SJCRH30 (cell line): ENCODE measurements around the gene RNASEH2A. TPM values are rescaled to one million over a fixed set of nuclear protein-coding genes. Genes with fewer than 3 reads are reported as not detected.
A peak's percentile ranks its signal among the peaks of the same experiment; 100 is the strongest.

Experiments used
- DNase-seq, 2 experiments: peaks; one replicate each; pipeline ENCODE4 v3.0.0-alpha.2; 2015 to 2020
- H3K27ac ChIP-seq: fragments of 250-450 bp; sonication (Bioruptor Pico); 2 replicates; pipeline ENCODE4 v1.5.1; 2020; ENCODE audit warnings: mild to moderate bottlenecking, moderate library complexity
- H3K27me3 ChIP-seq: fragments of 250-450 bp; sonication (Bioruptor Pico); 2 replicates; pipeline ENCODE4 v1.5.1; 2020; ENCODE audit warnings: mild to moderate bottlenecking, moderate library complexity
- H3K36me3 ChIP-seq: fragments of 250-450 bp; sonication (Bioruptor Pico); 2 replicates; pipeline ENCODE4 v1.5.1; 2020; ENCODE audit warnings: mild to moderate bottlenecking, moderate library complexity
- H3K4me1 ChIP-seq: fragments of 250-450 bp; sonication (Bioruptor Pico); 2 replicates; pipeline ENCODE4 v1.5.1; 2020; ENCODE audit warnings: mild to moderate bottlenecking, moderate library complexity
- H3K4me3 ChIP-seq: fragments of 250-450 bp; sonication (Bioruptor Pico); 2 replicates; pipeline ENCODE4 v1.5.1; 2020; ENCODE audit warnings: mild to moderate bottlenecking, moderate library complexity
- H3K9me3 ChIP-seq: fragments of 250-450 bp; sonication (Bioruptor Pico); replicated peaks from 2 replicates; pipeline ENCODE4 v1.5.1; 2020; ENCODE audit warnings: mild to moderate bottlenecking, moderate library complexity
- total RNA-seq: library from RNA; depleted of rRNA; stranded (reverse); fragments of >200 nt; shearing (Covaris generic); gene quantifications from 2 replicates; pipeline ENCODE4 v1.2.3, GENCODE V29; 2014

RNASEH2A gene
- total RNA-seq, 1 experiment from 2014 or later, result 99.0 TPM

GRCh38 chr19:12821761-12822160 lies 15.4 kb downstream of the RNASEH2A start:
- Histone ChIP-seq H3K4me3 (no peak overlapping the region), H3K27ac (no peak overlapping the region), H3K27me3 (no peaks in the 10 kb centered on the region), H3K36me3 (no peaks in the 10 kb centered on the region), H3K9me3 (no peaks in the 10 kb centered on the region), H3K4me1 (no peaks in the 10 kb centered on the region)
- DNase-seq, result no peak

- H3K4me1 ChIP-seq, result no peaks in the 10 kb centered on the region
- H3K4me3 ChIP-seq, result no peak overlapping the region
- no peak overlapping the region for H3K27ac ChIP-seq
- H3K9me3 ChIP-seq, result no peaks in the 10 kb centered on the region
- no peaks in the 10 kb centered on the region for H3K27me3 ChIP-seq
- no peaks in the 10 kb centered on the region for H3K36me3 ChIP-seq
- no peak for DNase-seq
Observed at GRCh38 chr19:12825254-12826131, 19.1 kb downstream of the RNASEH2A start.

DNA sequence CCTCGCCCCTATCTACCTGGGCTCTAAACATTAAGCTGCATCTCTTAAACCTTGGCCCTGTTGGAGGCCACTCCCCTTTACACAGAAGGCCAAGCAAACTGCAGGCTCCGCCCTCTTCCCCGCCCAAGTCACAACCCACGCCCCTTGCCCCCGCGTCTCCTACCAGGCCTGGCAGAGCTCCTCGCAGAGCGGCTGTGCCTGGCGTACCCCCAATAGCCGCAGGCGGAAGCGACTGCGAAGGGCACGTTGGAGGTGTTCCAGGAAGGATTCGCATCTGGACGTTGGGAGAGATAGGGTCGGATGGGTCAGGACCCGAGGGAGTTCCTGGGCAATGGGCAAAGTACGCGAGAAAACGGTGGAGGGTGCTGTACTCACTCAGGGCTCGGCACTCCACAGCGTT lies 22.1 kb downstream of the RNASEH2A start:
- no peaks in the 10 kb centered on the region for H3K36me3 ChIP-seq
- H3K4me1 ChIP-seq, result no peaks in the 10 kb centered on the region
- H3K27me3 ChIP-seq, result no peaks in the 10 kb centered on the region
- H3K4me3 ChIP-seq, result peak overlapping the region; percentile 20; the same call in 1 of the 2 replicates
- no peaks in the 10 kb centered on the region for H3K9me3 ChIP-seq
- DNase-seq, result peak; percentile 77 to 78
- H3K27ac ChIP-seq, result no peak overlapping the region

- Histone ChIP-seq H3K4me1 (no peaks in the 10 kb centered on the region), H3K9me3 (no peaks in the 10 kb centered on the region), H3K27ac (no peak overlapping the region), H3K36me3 (no peaks in the 10 kb centered on the region), H3K27me3 (peaks cover 25% of the 10 kb centered on the region), H3K4me3 (peak overlapping the region; percentile 31)
- DNase-seq, result no peak
Observed at GRCh38 chr19:12833418-12833737, 27.0 kb downstream of the RNASEH2A start.

DNA sequence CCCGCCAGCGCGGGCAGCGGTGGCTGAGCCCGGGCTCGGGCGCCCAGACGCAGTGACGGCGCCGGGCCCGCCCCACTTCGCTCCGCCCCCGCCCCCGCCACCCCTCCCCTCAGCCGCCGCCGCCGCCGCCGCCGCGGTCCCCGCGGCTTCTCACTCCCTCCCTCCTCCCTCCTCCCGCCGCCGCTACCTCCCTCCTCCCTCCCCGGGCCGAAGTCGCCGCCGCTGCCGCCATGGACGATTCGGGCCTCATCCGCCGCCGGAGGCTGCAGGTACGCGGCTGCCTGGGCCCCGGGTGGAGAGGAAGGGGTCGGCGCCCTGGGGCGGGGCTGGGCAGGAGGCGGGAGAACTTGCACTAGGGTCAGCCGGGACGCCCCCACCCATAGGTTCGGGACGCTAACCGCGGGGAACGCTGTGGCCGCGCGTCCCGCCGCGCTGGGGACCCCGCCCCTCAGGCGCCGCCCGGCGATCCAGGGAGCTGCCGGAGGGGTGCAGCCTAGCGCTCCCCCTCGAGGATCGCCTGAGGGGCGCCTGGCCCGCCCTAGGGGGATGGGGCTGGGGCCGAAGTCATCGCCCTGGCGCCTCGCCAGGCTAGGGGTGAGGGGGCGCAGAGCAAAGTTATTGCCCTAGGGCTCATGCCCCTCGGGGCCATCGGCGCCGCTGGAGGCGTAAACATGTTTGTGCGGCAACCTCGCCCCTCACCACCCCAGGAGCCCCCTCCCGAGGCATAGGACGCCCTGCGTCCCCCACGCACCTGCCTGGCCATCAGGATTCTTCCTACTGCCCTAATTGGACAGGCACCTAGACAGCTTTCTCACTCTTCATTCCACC lies 27.6 kb downstream of the RNASEH2A start:
- Histone ChIP-seq H3K4me1 (no peaks in the 10 kb centered on the region), H3K4me3 (peak overlapping the region; percentile 71), H3K9me3 (no peaks in the 10 kb centered on the region), H3K36me3 (no peaks in the 10 kb centered on the region), H3K27ac (no peak overlapping the region), H3K27me3 (peaks cover 25% of the 10 kb centered on the region)
- DNase-seq, result peak; percentile 66 to 75

GRCh38 chr19:12834566-12834943 lies 28.2 kb downstream of the RNASEH2A start, which contains the start of gene RTBDN:
TSS of gene RTBDN (minus strand) at chr19:12834579. CDS start at chr19:12829979, 4,600 bp downstream.
- Histone ChIP-seq H3K9me3 (no peaks in the 10 kb centered on the region), H3K36me3 (no peaks in the 10 kb centered on the region), H3K27ac (no peak within 1 kb of the TSS), H3K27me3 (peaks cover 29% of the 10 kb centered on the region), H3K4me1 (no peaks in the 10 kb centered on the region), H3K4me3 (peak within 1 kb of the TSS; percentile 71)
- no peak for DNase-seq

- no peak overlapping the region for H3K27ac ChIP-seq
- H3K9me3 ChIP-seq, result no peaks in the 10 kb centered on the region
- no peaks in the 10 kb centered on the region for H3K4me1 ChIP-seq
- H3K36me3 ChIP-seq, result no peaks in the 10 kb centered on the region
- no peak overlapping the region for H3K4me3 ChIP-seq
- peak; percentile 50 to 64 for DNase-seq
- peaks cover 30% of the 10 kb centered on the region for H3K27me3 ChIP-seq
Observed at GRCh38 chr19:12834976-12835757, 28.8 kb downstream of the RNASEH2A start.

DNA sequence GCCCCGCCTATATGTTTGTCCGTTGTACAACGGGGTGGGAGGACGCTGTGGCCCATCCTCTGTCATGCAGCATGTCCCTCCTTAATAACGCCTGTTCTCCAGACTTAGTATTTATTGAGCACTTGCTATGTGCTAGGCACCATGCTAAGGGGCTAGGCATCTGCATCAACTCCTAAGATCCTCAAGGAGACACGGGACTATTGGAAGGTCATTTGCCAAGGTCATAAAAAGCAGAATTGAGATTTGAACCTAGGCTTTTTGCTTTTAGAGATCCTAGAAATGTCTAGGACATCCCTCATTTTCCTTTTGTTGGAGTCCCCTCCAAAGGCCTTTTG lies 30.1 kb downstream of the RNASEH2A start:
- Histone ChIP-seq H3K36me3 (no peaks in the 10 kb centered on the region), H3K9me3 (no peaks in the 10 kb centered on the region), H3K4me3 (no peak overlapping the region), H3K27me3 (peaks cover 30% of the 10 kb centered on the region), H3K4me1 (no peaks in the 10 kb centered on the region), H3K27ac (no peak overlapping the region)
- no peak for DNase-seq

GRCh38 chr19:12837225-12837624 lies 30.8 kb downstream of the RNASEH2A start:
- no peak for DNase-seq
- Histone ChIP-seq H3K36me3 (no peaks in the 10 kb centered on the region), H3K4me1 (no peaks in the 10 kb centered on the region), H3K4me3 (no peak overlapping the region), H3K27me3 (peaks cover 30% of the 10 kb centered on the region), H3K27ac (no peak overlapping the region), H3K9me3 (no peaks in the 10 kb centered on the region)

- peaks cover 30% of the 10 kb centered on the region for H3K27me3 ChIP-seq
- H3K4me1 ChIP-seq, result no peaks in the 10 kb centered on the region
- peak; percentile 54 to 74 for DNase-seq
- H3K27ac ChIP-seq, result no peak within 1 kb of the TSS
- no peaks in the 10 kb centered on the region for H3K9me3 ChIP-seq
- peak within 1 kb of the TSS; percentile 43 for H3K4me3 ChIP-seq
- no peaks in the 10 kb centered on the region for H3K36me3 ChIP-seq
Observed at GRCh38 chr19:12838182-12838885, 31.9 kb downstream of the RNASEH2A start, which contains the start of gene MAST1. TSS of gene MAST1 (plus strand) at chr19:12838515. CDS start at chr19:12838573, 58 bp downstream.

- Histone ChIP-seq H3K4me1 (no peaks in the 10 kb centered on the region), H3K36me3 (no peaks in the 10 kb centered on the region), H3K27me3 (peaks cover 30% of the 10 kb centered on the region), H3K27ac (no peak overlapping the region), H3K4me3 (no peak overlapping the region), H3K9me3 (no peaks in the 10 kb centered on the region)
- DNase-seq, result no peak
Observed at GRCh38 chr19:12838886-12839756, 32.7 kb downstream of the RNASEH2A start.

DNA sequence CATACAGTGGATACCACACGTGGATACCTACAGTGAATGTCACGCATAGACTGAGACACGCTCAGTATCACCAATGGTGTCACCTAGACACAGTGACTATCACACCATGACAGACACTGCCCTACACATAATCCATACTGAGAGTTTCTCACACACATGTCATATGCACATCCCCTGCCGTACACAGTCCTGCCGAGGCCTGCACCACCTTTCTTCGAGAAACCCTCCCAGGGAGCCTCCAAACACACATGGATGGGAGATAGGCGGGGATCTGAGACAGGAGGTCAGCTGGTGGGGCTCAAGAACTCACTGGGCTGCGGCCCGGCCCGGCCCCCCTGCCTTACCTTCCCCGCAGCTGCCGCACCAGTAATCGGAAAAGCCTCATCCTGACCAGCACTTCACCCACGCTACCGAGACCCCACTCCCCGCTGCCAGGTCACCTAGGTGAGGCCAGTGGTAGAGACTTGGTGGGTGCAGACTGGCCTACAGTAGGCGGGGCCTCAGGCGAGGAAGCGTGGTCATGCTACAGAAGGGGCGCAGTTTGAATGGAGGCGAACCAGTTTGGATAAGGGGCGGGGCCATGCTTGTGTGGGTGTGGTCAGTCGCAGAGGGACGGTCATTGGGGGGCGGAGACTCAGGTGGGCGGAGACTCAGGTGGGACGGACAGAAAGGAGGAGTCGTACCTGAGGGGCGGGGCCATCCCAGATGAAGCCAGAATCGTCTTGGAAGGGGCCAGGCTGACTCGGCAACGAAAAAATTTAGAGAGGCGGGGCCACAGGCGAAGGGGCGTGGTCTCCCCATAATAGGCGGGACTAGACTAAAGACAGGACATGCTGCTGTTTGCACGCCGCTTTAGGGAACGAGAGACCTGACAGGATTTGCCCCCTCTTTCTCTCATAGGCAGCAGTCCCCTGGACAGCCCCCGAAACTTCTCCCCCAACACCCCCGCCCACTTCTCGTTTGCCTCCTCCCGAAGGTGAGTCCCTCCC lies 34.0 kb downstream of the RNASEH2A start:
- Histone ChIP-seq H3K27me3 (peaks cover 18% of the 10 kb centered on the region), H3K36me3 (no peaks in the 10 kb centered on the region), H3K4me3 (no peak overlapping the region), H3K4me1 (no peaks in the 10 kb centered on the region), H3K9me3 (no peaks in the 10 kb centered on the region), H3K27ac (no peak overlapping the region)
- DNase-seq, result peak; percentile 73 to 75
